MM.1S (cell line): ENCODE measurements around the gene MEP1B.

Experiments
- DNase-seq: peaks from one replicate; pipeline ENCODE4 v3.0.0-alpha.2; 2015
- H2AFZ ChIP-seq: fragments of 300-600 bp; sonication (generic); 2 replicates; pipeline ENCODE4 v1.6.0; 2016; ENCODE audit warnings: antibody characterized with exemption, low read length
- H3F3A ChIP-seq: fragments of 300-600 bp; sonication (generic); 2 replicates; pipeline ENCODE4 v1.6.1; 2016; ENCODE audit warnings: mild to moderate bottlenecking, antibody characterized with exemption, low read length, moderate library complexity, mixed read lengths; ENCODE audit not compliant: insufficient read depth
- H3K27ac ChIP-seq: fragments of 300-600 bp; sonication (generic); 2 replicates; pipeline ENCODE4 v1.5.1; 2016; ENCODE audit warnings: mild to moderate bottlenecking, low read length
- H3K27me3 ChIP-seq: fragments of 300-600 bp; sonication (generic); replicated peaks from 2 replicates; pipeline ENCODE4 v1.6.0; 2016; ENCODE audit warnings: low read length; ENCODE audit not compliant: insufficient read depth
- H3K36me3 ChIP-seq: fragments of 300-600 bp; sonication (generic); replicated peaks from 2 replicates; pipeline ENCODE4 v1.6.1; 2016; ENCODE audit warnings: mild to moderate bottlenecking, low read length, mixed read lengths; ENCODE audit not compliant: insufficient read depth
- H3K4me1 ChIP-seq: fragments of 300-600 bp; sonication (generic); 2 replicates; pipeline ENCODE4 v1.6.1; 2016; ENCODE audit warnings: low read length, mixed read lengths
- H3K4me2 ChIP-seq: fragments of 300-600 bp; sonication (generic); 2 replicates; pipeline ENCODE4 v1.6.0; 2016; ENCODE audit warnings: low read depth, low read length
- H3K4me3 ChIP-seq: fragments of 300-600 bp; sonication (generic); 2 replicates; pipeline ENCODE4 v1.5.1; 2016; ENCODE audit warnings: low read length, mixed read lengths
- H3K79me2 ChIP-seq: fragments of 300-600 bp; sonication (generic); 2 replicates; pipeline ENCODE4 v1.6.1; 2016; ENCODE audit warnings: mixed run types, low read length, mixed read lengths
- H3K9ac ChIP-seq: fragments of 300-600 bp; sonication (generic); 2 replicates; pipeline ENCODE4 v1.6.1; 2016; ENCODE audit warnings: low read length, mixed read lengths
- H3K9me2 ChIP-seq: fragments of 300-600 bp; sonication (generic); replicated peaks from 2 replicates; pipeline ENCODE4 v1.6.1; 2016; ENCODE audit warnings: mild to moderate bottlenecking, low read length, mixed read lengths; ENCODE audit not compliant: insufficient read depth
- H3K9me3 ChIP-seq: fragments of 300-600 bp; sonication (generic); replicated peaks from 2 replicates; pipeline ENCODE4 v1.6.1; 2016; ENCODE audit warnings: mild to moderate bottlenecking, low read length, mixed read lengths; ENCODE audit not compliant: insufficient read depth
- H4K20me1 ChIP-seq: fragments of 300-600 bp; sonication (generic); 2 replicates; pipeline ENCODE4 v1.6.1; 2016; ENCODE audit warnings: mild to moderate bottlenecking, low read length, moderate library complexity, mixed read lengths; ENCODE audit not compliant: insufficient read depth
- CTCF ChIP-seq: fragments of 300-600 bp; sonication (generic); IDR thresholded peaks from 2 replicates; pipeline ENCODE4 v1.5.1; 2016; ENCODE audit warnings: antibody characterized with exemption, low read length, mixed read lengths
- EZH2 ChIP-seq: fragments of 300-600 bp; sonication (generic); optimal IDR thresholded peaks from 2 replicates; pipeline ENCODE3; 2017; ENCODE audit warnings: low read depth, mild to moderate bottlenecking, antibody characterized with exemption, low read length, mixed read lengths
- EZH2phosphoT487 ChIP-seq: fragments of 300-600 bp; sonication (generic); IDR thresholded peaks from 2 replicates; pipeline ENCODE4 v1.6.1; 2018; ENCODE audit warnings: antibody characterized with exemption, low read length

Gene MEP1B

GRCh38 chr18:32242395-32242794, 52.6 kb downstream of the MEP1B start:
- H3F3A ChIP-seq, result no peaks in the 10 kb centered on the region
- H3K9me3 ChIP-seq, result no peaks in the 10 kb centered on the region
- TF ChIP-seq EZH2phosphoT487, result no peak
- TF ChIP-seq CTCF, result no peak
- no peak for TF ChIP-seq EZH2
- no peak overlapping the region for H3K9ac ChIP-seq
- no peaks in the 10 kb centered on the region for H4K20me1 ChIP-seq
- no peaks in the 10 kb centered on the region for H3K4me1 ChIP-seq
- H2AFZ ChIP-seq, result no peak overlapping the region
- no peak for DNase-seq
- H3K79me2 ChIP-seq, result no peaks in the 10 kb centered on the region
- H3K27me3 ChIP-seq, result no peaks in the 10 kb centered on the region
- H3K4me3 ChIP-seq, result no peak overlapping the region
- H3K27ac ChIP-seq, result no peak overlapping the region
- no peak overlapping the region for H3K4me2 ChIP-seq
- no peaks in the 10 kb centered on the region for H3K9me2 ChIP-seq
- no peaks in the 10 kb centered on the region for H3K36me3 ChIP-seq

- no peaks in the 10 kb centered on the region for H3K4me1 ChIP-seq
- no peak for TF ChIP-seq EZH2phosphoT487
- no peak for TF ChIP-seq EZH2
- TF ChIP-seq CTCF, result no peak
- DNase-seq, result no peak
- no peaks in the 10 kb centered on the region for H4K20me1 ChIP-seq
- no peaks in the 10 kb centered on the region for H3K9me3 ChIP-seq
- no peaks in the 10 kb centered on the region for H3F3A ChIP-seq
- no peaks in the 10 kb centered on the region for H3K9me2 ChIP-seq
- no peak overlapping the region for H3K4me3 ChIP-seq
- no peaks in the 10 kb centered on the region for H3K79me2 ChIP-seq
- no peaks in the 10 kb centered on the region for H3K36me3 ChIP-seq
- H3K4me2 ChIP-seq, result no peak overlapping the region
- no peak overlapping the region for H3K9ac ChIP-seq
- no peak overlapping the region for H2AFZ ChIP-seq
- H3K27me3 ChIP-seq, result no peaks in the 10 kb centered on the region
- H3K27ac ChIP-seq, result no peak overlapping the region
Observed at GRCh38 chr18:32243358-32243757, 53.5 kb downstream of the MEP1B start.

- no peak overlapping the region for H3K27ac ChIP-seq
- no peaks in the 10 kb centered on the region for H4K20me1 ChIP-seq
- H3K36me3 ChIP-seq, result no peaks in the 10 kb centered on the region
- H3K9me2 ChIP-seq, result no peaks in the 10 kb centered on the region
- no peaks in the 10 kb centered on the region for H3K9me3 ChIP-seq
- no peak overlapping the region for H3K4me3 ChIP-seq
- H3K4me2 ChIP-seq, result no peak overlapping the region
- no peaks in the 10 kb centered on the region for H3F3A ChIP-seq
- no peak overlapping the region for H2AFZ ChIP-seq
- H3K79me2 ChIP-seq, result no peaks in the 10 kb centered on the region
- no peaks in the 10 kb centered on the region for H3K27me3 ChIP-seq
- TF ChIP-seq CTCF, result no peak
- TF ChIP-seq EZH2, result no peak
- no peak for TF ChIP-seq EZH2phosphoT487
- no peaks in the 10 kb centered on the region for H3K4me1 ChIP-seq
- DNase-seq, result no peak
- H3K9ac ChIP-seq, result no peak overlapping the region
Observed at GRCh38 chr18:32244881-32245280, 55.0 kb downstream of the MEP1B start.
